ENCODE results near the gene GPR137.

GPR137 gene

DNA sequence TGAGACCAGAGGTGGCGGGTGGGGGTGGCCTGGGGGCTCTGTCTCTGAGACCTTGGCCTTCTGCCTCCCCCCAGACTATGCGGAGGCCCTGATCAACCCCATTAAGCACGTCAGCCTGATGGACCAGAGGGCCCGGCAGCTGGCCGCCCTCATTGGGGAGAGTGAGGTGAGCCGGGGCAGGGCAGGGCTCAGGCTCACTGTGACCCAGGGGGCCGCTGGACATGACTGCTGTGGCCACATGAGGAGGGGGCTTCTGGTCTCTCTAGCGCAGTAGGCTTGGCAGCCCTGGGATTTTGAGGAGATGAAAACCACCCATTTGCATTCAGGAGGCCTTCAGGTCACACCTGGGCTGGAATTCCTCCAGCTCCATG is 21.7 kb upstream of the GPR137 start:
- Histone ChIP-seq H3K9me3 (ENCODE audit: control insufficient read depth, insufficient read depth, low read depth, low read length) (no peaks in the 10 kb centered on the region), H3K4me3 (ENCODE audit: low read depth, low read length) (no peak overlapping the region), H3K36me3 (ENCODE audit: control insufficient read depth in 2 of 2, insufficient read depth in 1 of 2, low read length in 2 of 2) (peaks cover 0 to 72% of the 10 kb centered on the region in 2 experiments; a peak in 1 of 3 replicates), H3K4me1 (ENCODE audit: control insufficient read depth, insufficient read depth, low read length) (peaks cover 2% of the 10 kb centered on the region; the same call in 1 of the 2 replicates), H3K27ac (ENCODE audit: extremely low read depth, low read depth, low read length) (no peak overlapping the region)
- ChIA-PET CTCF (interaction anchor here (0.5 to 1.6 kb wide), 3 partner anchors 12 to 59 kb away, joined by 3 to 11 read pairs (median 3); partner anchors contain the start of genes NUDT22 and PLCB3), POLR2A (interaction anchor here (0.8 to 1.6 kb wide), 4 partner anchors 12 to 850 kb away, joined by 3 to 6 read pairs (median 4); no protein-coding TSS in a partner anchor)
- TF ChIP-seq, protein P1, sequence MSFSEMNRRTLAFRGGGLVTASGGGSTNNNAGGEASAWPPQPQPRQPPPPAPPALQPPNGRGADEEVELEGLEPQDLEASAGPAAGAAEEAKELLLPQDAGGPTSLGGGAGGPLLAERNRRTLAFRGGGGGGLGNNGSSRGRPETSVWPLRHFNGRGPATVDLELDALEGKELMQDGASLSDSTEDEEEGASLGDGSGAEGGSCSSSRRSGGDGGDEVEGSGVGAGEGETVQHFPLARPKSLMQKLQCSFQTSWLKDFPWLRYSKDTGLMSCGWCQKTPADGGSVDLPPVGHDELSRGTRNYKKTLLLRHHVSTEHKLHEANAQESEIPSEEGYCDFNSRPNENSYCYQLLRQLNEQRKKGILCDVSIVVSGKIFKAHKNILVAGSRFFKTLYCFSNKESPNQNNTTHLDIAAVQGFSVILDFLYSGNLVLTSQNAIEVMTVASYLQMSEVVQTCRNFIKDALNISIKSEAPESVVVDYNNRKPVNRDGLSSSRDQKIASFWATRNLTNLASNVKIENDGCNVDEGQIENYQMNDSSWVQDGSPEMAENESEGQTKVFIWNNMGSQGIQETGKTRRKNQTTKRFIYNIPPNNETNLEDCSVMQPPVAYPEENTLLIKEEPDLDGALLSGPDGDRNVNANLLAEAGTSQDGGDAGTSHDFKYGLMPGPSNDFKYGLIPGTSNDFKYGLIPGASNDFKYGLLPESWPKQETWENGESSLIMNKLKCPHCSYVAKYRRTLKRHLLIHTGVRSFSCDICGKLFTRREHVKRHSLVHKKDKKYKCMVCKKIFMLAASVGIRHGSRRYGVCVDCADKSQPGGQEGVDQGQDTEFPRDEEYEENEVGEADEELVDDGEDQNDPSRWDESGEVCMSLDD (tag by site-specific recombination; IDR thresholded peaks at IDR 0.05), result no peak
- no peak for TF ChIP-seq OSR2 (tag by site-specific recombination; IDR thresholded peaks at IDR 0.05)
- TF ChIP-seq ZNF324 (tag by site-specific recombination; IDR thresholded peaks at IDR 0.05), result no peak
- no peak for TF ChIP-seq ZNF175 (tag by site-specific recombination; IDR thresholded peaks at IDR 0.05)
- TF ChIP-seq BCL11B (tag by site-specific recombination; IDR thresholded peaks at IDR 0.05; ENCODE audit: low read depth), result no peak
- TF ChIP-seq, protein P2, sequence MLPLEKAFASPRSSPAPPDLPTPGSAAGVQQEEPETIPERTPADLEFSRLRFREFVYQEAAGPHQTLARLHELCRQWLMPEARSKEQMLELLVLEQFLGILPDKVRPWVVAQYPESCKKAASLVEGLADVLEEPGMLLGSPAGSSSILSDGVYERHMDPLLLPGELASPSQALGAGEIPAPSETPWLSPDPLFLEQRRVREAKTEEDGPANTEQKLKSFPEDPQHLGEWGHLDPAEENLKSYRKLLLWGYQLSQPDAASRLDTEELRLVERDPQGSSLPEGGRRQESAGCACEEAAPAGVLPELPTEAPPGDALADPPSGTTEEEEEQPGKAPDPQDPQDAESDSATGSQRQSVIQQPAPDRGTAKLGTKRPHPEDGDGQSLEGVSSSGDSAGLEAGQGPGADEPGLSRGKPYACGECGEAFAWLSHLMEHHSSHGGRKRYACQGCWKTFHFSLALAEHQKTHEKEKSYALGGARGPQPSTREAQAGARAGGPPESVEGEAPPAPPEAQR (tag by site-specific recombination; IDR thresholded peaks at IDR 0.05), result no peak
- no peak for TF ChIP-seq ZNF18 (tag by site-specific recombination; IDR thresholded peaks at IDR 0.05)
- TF ChIP-seq GLI2 (tag by site-specific recombination; IDR thresholded peaks at IDR 0.05; ENCODE audit: borderline replicate concordance, low read depth), result no peak
- no peak for TF ChIP-seq ZNF585B (tag by site-specific recombination; IDR thresholded peaks at IDR 0.05)
- no peak for TF ChIP-seq ZNF600 (tag by site-specific recombination; IDR thresholded peaks at IDR 0.05)
- TF ChIP-seq ZNF791 (tag by site-specific recombination; IDR thresholded peaks at IDR 0.05), result no peak
- TF ChIP-seq, protein P3, sequence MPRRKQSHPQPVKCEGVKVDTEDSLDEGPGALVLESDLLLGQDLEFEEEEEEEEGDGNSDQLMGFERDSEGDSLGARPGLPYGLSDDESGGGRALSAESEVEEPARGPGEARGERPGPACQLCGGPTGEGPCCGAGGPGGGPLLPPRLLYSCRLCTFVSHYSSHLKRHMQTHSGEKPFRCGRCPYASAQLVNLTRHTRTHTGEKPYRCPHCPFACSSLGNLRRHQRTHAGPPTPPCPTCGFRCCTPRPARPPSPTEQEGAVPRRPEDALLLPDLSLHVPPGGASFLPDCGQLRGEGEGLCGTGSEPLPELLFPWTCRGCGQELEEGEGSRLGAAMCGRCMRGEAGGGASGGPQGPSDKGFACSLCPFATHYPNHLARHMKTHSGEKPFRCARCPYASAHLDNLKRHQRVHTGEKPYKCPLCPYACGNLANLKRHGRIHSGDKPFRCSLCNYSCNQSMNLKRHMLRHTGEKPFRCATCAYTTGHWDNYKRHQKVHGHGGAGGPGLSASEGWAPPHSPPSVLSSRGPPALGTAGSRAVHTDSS (tag by site-specific recombination; IDR thresholded peaks at IDR 0.05), result no peak
- no peak for TF ChIP-seq BCL11A (tag by site-specific recombination; IDR thresholded peaks at IDR 0.05; ENCODE audit: low read depth)
- no peak for TF ChIP-seq ZNF2 (tag by site-specific recombination; IDR thresholded peaks at IDR 0.05)
- no peak for TF ChIP-seq ZNF24 (tag by site-specific recombination; IDR thresholded peaks at IDR 0.05)
- TF ChIP-seq ZSCAN16 (tag by site-specific recombination; IDR thresholded peaks at IDR 0.05), result no peak
- no peak for TF ChIP-seq ZNF521 (tag by site-specific recombination; IDR thresholded peaks at IDR 0.05)

DNA sequence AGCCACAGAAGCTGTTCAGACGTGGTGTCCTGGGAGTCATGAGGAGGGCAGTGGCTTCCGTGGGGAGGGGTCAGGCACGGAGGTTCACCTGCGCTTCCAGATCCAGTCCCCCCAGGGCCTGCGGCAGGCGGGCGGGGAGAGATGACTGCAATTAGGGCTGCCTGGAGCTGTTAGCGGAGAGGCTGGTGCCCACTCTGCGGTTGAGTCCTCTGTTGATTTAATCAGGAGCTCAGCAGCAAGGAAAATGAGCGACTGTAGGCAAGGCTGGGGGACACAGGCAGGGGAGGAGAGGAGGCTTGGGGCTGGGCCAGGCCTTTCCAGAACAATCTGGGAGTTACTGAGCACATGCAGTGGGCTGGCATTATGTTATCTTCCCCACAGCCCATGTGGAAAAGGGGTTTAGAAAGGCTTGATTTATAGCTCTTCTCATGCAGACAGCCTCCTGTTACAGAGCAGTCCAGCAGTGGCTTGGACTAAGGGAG is 21.2 kb upstream of the GPR137 start:
- no peak for TF ChIP-seq YY1 (tag by site-specific recombination; IDR thresholded peaks at IDR 0.05)
- no peak for TF ChIP-seq ZNF785 (tag by site-specific recombination; IDR thresholded peaks at IDR 0.05)
- no peak for TF ChIP-seq MZF1 (tag by site-specific recombination; IDR thresholded peaks at IDR 0.05; ENCODE audit: borderline replicate concordance)
- no peak for TF ChIP-seq ZNF624 (tag by site-specific recombination; IDR thresholded peaks at IDR 0.05)
- TF ChIP-seq ZNF629 (tag by site-specific recombination; IDR thresholded peaks at IDR 0.05), result no peak
- TF ChIP-seq ZBTB8A (tag by site-specific recombination; IDR thresholded peaks at IDR 0.05), result peak; percentile 52
- TF ChIP-seq ZBTB17 (tag by site-specific recombination; IDR thresholded peaks at IDR 0.05), result 0 out of 2 replicates have a peak, but pooled peaks have one; percentile 19
- TF ChIP-seq BCL11A (tag by site-specific recombination; IDR thresholded peaks at IDR 0.05; ENCODE audit: low read depth), result no peak
- TF ChIP-seq ZFHX2 (tag by site-specific recombination; conservative IDR thresholded peaks at IDR 0.05), result 0 out of 2 replicates have a peak, but pooled peaks have one; percentile 6
- TF ChIP-seq ZNF514 (tag by site-specific recombination; IDR thresholded peaks at IDR 0.05), result no peak
- no peak for TF ChIP-seq YY2 (tag by site-specific recombination; IDR thresholded peaks at IDR 0.05)
- Histone ChIP-seq H3K27ac (ENCODE audit: extremely low read depth, low read depth, low read length) (no peak overlapping the region), H3K36me3 (ENCODE audit: control insufficient read depth in 2 of 2, insufficient read depth in 1 of 2, low read length in 2 of 2) (peaks cover 0 to 67% of the 10 kb centered on the region in 2 experiments; a peak in 1 of 3 replicates)

More for the DNA sequence above, 21.2 kb upstream of the GPR137 start:
- ChIA-PET CTCF (interaction anchor here (0.5 to 1.6 kb wide), 3 partner anchors 13 to 60 kb away, joined by 3 to 11 read pairs (median 3); partner anchors contain the start of gene PLCB3), POLR2A (interaction anchor here (0.6 to 1.6 kb wide), 5 partner anchors 12 to 849 kb away, joined by 3 to 6 read pairs (median 3); no protein-coding TSS in a partner anchor)
- Histone ChIP-seq H3K9me3 (ENCODE audit: control insufficient read depth, insufficient read depth, low read depth, low read length) (no peaks in the 10 kb centered on the region), H3K4me3 (ENCODE audit: low read depth, low read length) (no peak overlapping the region), H3K4me1 (ENCODE audit: control insufficient read depth, insufficient read depth, low read length) (peaks cover 2% of the 10 kb centered on the region; the same call in 1 of the 2 replicates)
